ENCODE measurements around the gene SELENOP.
A peak's percentile ranks its signal among the peaks of the same experiment; 100 is the strongest.

Gene SELENOP, protein sequence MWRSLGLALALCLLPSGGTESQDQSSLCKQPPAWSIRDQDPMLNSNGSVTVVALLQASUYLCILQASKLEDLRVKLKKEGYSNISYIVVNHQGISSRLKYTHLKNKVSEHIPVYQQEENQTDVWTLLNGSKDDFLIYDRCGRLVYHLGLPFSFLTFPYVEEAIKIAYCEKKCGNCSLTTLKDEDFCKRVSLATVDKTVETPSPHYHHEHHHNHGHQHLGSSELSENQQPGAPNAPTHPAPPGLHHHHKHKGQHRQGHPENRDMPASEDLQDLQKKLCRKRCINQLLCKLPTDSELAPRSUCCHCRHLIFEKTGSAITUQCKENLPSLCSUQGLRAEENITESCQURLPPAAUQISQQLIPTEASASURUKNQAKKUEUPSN

DNA sequence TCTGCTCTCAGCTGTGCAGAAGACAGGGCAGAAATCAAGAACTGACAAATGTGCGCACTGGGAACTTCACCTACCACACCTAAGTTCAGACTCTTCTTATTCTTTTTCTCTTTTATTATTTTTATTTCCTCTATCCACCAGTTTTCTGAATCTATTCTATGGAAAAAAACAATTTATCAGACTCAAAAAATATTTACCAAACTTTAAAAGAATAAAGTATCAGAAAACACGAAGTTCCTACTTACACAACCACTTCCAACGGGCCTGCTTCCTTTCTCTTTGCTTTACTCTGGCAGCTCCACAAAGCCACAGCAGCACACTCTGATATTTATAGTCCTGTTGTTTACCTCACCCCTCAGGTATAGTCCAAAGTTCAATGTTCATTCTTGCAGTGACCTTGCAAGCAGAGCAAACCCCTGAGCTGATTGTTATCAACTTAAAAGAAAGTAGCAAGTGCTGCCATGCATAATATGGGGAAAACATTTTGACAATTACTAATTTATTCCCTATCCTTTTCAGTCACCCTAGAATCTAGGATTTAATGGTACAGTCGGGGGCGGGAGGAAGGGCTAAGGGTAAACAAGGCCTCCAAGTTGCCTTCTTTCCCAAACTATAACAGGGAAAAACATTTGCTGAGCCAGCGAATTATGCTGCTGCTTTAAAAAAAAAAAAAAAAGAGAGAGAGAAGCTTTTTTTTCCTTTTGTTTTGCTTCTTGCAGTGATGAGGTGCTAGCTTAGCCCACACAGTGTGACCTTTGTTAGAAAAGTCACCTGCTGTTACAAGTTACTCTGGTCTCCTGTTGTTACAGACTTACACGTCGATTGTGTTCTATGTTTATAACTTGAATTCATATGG, at the start of gene SELENOP:
SELENOP (minus strand) TSS at position 302 of the 856 bp plus-strand sequence. CDS start 3,539 bp downstream, outside the sequence.
- peak within 1 kb of the TSS; percentile 95 for H3K27ac ChIP-seq (ENCODE audit: low read depth, low read length)
- peaks cover 0 to 9% (median 5%) of the 10 kb centered on the region in 5 donors for H3K36me3 ChIP-seq (ENCODE audit: control insufficient read depth in 5 of 5, insufficient read depth in 5 of 5, low read length in 5 of 5)
- H3K9ac ChIP-seq (ENCODE audit: low read length in 5 of 5) = peak within 1 kb of the TSS; percentile 67 to 97 (median 91)
- peaks cover 0 to 40% (median 25%) of the 10 kb centered on the region in 5 donors for H3K4me1 ChIP-seq (ENCODE audit: control insufficient read depth in 5 of 5, insufficient read depth in 5 of 5, low read length in 5 of 5)
- no peaks in the 10 kb centered on the region for H3K27me3 ChIP-seq (ENCODE audit: control insufficient read depth in 5 of 5, insufficient read depth in 4 of 5, low read length in 5 of 5)
- H3K4me3 ChIP-seq (ENCODE audit: low read depth in 1 of 5, low read length in 5 of 5) = peak within 1 kb of the TSS; percentile 81 to 97 (median 87)
- H3K9me3 ChIP-seq (ENCODE audit: control insufficient read depth in 5 of 5, low read length in 5 of 5) = no peaks in the 10 kb centered on the region

- Histone ChIP-seq H3K27ac (ENCODE audit: low read depth, low read length) (peak overlapping the region; percentile 44), H3K27me3 (ENCODE audit: control insufficient read depth in 5 of 5, insufficient read depth in 4 of 5, low read length in 5 of 5) (no peaks in the 10 kb centered on the region), H3K9ac (ENCODE audit: low read length in 5 of 5) (no peak overlapping the region), H3K36me3 (ENCODE audit: control insufficient read depth in 5 of 5, insufficient read depth in 5 of 5, low read length in 5 of 5) (no peaks in the 10 kb centered on the region), H3K4me3 (ENCODE audit: low read depth in 1 of 5, low read length in 5 of 5) (peak overlapping the region in 3 of 5 donors; percentile 34 to 47 (median 35)), H3K9me3 (ENCODE audit: control insufficient read depth in 5 of 5, low read length in 5 of 5) (no peaks in the 10 kb centered on the region), H3K4me1 (ENCODE audit: control insufficient read depth in 5 of 5, insufficient read depth in 5 of 5, low read length in 5 of 5) (peaks cover 0 to 19% (median 10%) of the 10 kb centered on the region in 5 donors)
Observed at GRCh38 chr5:42858687-42859086, 47.0 kb upstream of the SELENOP start.

DNA sequence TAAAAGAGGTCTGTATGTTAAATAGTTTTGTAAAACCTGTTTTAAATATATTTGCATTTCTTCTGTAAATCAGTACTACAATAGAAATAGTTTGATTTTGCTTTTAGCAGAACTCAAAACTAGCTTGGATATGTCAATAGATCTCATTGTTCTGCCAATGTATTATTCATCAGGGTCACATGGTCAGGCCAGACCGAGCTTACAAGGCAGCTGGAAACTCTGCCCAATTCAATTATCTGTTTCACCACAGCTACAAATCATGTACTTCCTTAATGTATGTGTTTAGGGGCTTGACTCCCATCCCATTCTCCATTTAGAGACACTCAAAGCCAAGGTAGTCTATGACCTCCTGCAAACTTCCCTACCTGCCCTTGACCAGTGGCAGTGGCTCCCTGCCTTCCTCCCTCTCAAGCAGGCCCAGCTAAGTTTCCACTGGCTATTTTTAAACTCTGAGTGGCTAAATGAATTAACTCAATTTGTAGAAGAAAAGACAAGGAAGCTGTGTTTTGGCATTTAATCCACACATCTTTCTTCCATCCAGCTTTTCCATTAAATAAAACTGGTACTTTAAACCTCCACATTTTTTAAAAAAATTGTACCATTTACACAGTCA, 46.4 kb upstream of the SELENOP start:
- Histone ChIP-seq H3K4me1 (ENCODE audit: control insufficient read depth in 5 of 5, insufficient read depth in 5 of 5, low read length in 5 of 5) (peaks cover 0 to 20% (median 10%) of the 10 kb centered on the region in 5 donors), H3K9ac (ENCODE audit: low read length in 5 of 5) (no peak overlapping the region), H3K36me3 (ENCODE audit: control insufficient read depth in 5 of 5, insufficient read depth in 5 of 5, low read length in 5 of 5) (no peaks in the 10 kb centered on the region), H3K27ac (ENCODE audit: low read depth, low read length) (peak overlapping the region; percentile 47), H3K4me3 (ENCODE audit: low read depth in 1 of 5, low read length in 5 of 5) (peak overlapping the region in 1 of 5 donors; percentile 35), H3K27me3 (ENCODE audit: control insufficient read depth in 5 of 5, insufficient read depth in 4 of 5, low read length in 5 of 5) (no peaks in the 10 kb centered on the region), H3K9me3 (ENCODE audit: control insufficient read depth in 5 of 5, low read length in 5 of 5) (no peaks in the 10 kb centered on the region)

DNA sequence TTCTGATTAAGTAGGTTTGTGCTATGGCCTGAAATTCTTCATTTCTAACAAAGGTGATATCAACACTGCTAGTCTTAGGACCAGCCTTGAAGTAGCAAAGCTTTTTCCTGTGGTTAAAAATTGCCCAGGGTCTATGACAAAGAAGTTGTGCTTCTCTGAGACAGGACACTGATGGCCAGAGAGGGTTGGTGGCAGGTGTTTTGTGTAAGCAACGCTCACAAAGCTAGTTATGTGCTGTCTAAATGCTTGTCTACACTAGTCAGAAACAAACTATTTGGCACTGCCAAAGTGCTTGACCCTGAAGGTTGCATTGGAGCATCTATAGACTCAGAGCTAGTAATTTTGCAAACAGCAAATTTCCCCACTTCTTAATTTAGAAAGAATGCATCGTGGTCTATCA, 44.1 kb upstream of the SELENOP start:
- peaks cover 0 to 20% (median 10%) of the 10 kb centered on the region in 5 donors for H3K4me1 ChIP-seq (ENCODE audit: control insufficient read depth in 5 of 5, insufficient read depth in 5 of 5, low read length in 5 of 5)
- H3K9me3 ChIP-seq (ENCODE audit: control insufficient read depth in 5 of 5, low read length in 5 of 5) = no peaks in the 10 kb centered on the region
- no peaks in the 10 kb centered on the region for H3K36me3 ChIP-seq (ENCODE audit: control insufficient read depth in 5 of 5, insufficient read depth in 5 of 5, low read length in 5 of 5)
- H3K27me3 ChIP-seq (ENCODE audit: control insufficient read depth in 5 of 5, insufficient read depth in 4 of 5, low read length in 5 of 5) = no peaks in the 10 kb centered on the region
- H3K4me3 ChIP-seq (ENCODE audit: low read depth in 1 of 5, low read length in 5 of 5) = no peak overlapping the region
- H3K9ac ChIP-seq (ENCODE audit: low read length in 5 of 5) = no peak overlapping the region
- no peak overlapping the region for H3K27ac ChIP-seq (ENCODE audit: low read depth, low read length)

DNA sequence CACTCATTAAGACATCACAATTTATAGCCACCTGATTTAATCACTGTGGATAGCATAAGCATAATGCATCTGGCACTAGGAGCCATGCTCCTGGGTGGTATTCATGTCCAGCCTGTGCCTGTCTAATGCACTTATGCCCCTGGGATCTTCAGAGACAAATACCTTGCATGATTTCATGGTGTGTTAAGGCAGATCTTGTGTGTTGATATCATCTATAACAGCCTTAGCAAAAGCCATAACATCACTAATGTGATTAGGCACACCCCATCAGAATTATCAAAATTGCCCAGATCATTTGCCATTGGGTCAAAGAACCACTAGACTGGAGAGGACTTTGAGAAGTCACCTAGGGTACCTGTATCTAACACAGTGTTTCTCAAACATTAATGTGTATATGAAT, 43.7 kb upstream of the SELENOP start:
- Histone ChIP-seq H3K27ac (ENCODE audit: low read depth, low read length) (no peak overlapping the region), H3K36me3 (ENCODE audit: control insufficient read depth in 5 of 5, insufficient read depth in 5 of 5, low read length in 5 of 5) (no peaks in the 10 kb centered on the region), H3K9me3 (ENCODE audit: control insufficient read depth in 5 of 5, low read length in 5 of 5) (no peaks in the 10 kb centered on the region), H3K9ac (ENCODE audit: low read length in 5 of 5) (no peak overlapping the region), H3K4me1 (ENCODE audit: control insufficient read depth in 5 of 5, insufficient read depth in 5 of 5, low read length in 5 of 5) (peaks cover 0 to 20% (median 10%) of the 10 kb centered on the region in 5 donors), H3K27me3 (ENCODE audit: control insufficient read depth in 5 of 5, insufficient read depth in 4 of 5, low read length in 5 of 5) (no peaks in the 10 kb centered on the region), H3K4me3 (ENCODE audit: low read depth in 1 of 5, low read length in 5 of 5) (no peak overlapping the region)

- no peaks in the 10 kb centered on the region for H3K36me3 ChIP-seq (ENCODE audit: control insufficient read depth in 5 of 5, insufficient read depth in 5 of 5, low read length in 5 of 5)
- no peak overlapping the region for H3K4me3 ChIP-seq (ENCODE audit: low read depth in 1 of 5, low read length in 5 of 5)
- peaks cover 0 to 20% (median 10%) of the 10 kb centered on the region in 5 donors for H3K4me1 ChIP-seq (ENCODE audit: control insufficient read depth in 5 of 5, insufficient read depth in 5 of 5, low read length in 5 of 5)
- H3K9ac ChIP-seq (ENCODE audit: low read length in 5 of 5) = no peak overlapping the region
- H3K27ac ChIP-seq (ENCODE audit: low read depth, low read length) = no peak overlapping the region
- H3K9me3 ChIP-seq (ENCODE audit: control insufficient read depth in 5 of 5, low read length in 5 of 5) = no peaks in the 10 kb centered on the region
- no peaks in the 10 kb centered on the region for H3K27me3 ChIP-seq (ENCODE audit: control insufficient read depth in 5 of 5, insufficient read depth in 4 of 5, low read length in 5 of 5)
Observed at GRCh38 chr5:42854795-42855194, 43.1 kb upstream of the SELENOP start.

DNA sequence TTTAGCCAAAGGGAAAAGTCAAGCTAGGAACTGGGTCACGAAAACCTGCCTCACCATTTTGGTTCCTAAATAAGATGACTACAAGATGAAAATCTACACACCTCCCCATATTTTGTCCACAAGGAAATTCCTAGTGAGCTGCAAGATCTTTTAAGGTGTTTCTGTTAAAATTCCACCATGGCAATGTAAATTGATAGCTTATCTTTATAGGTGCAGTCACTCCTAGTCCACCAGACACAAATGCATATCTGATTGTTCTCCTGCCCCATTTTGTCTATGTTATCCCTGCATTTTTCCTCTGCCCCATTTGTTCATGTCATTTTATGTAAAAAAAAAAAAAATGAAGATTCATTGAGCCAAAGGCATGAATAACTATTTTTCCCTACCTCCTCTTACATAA, 41.1 kb upstream of the SELENOP start:
- H3K27ac ChIP-seq (ENCODE audit: low read depth, low read length) = no peak overlapping the region
- H3K9ac ChIP-seq (ENCODE audit: low read length in 5 of 5) = no peak overlapping the region
- no peaks in the 10 kb centered on the region for H3K9me3 ChIP-seq (ENCODE audit: control insufficient read depth in 5 of 5, low read length in 5 of 5)
- no peaks in the 10 kb centered on the region for H3K27me3 ChIP-seq (ENCODE audit: control insufficient read depth in 5 of 5, insufficient read depth in 4 of 5, low read length in 5 of 5)
- H3K4me1 ChIP-seq (ENCODE audit: control insufficient read depth in 5 of 5, insufficient read depth in 5 of 5, low read length in 5 of 5) = peaks cover 0 to 12% (median 6%) of the 10 kb centered on the region in 5 donors
- no peaks in the 10 kb centered on the region for H3K36me3 ChIP-seq (ENCODE audit: control insufficient read depth in 5 of 5, insufficient read depth in 5 of 5, low read length in 5 of 5)
- no peak overlapping the region for H3K4me3 ChIP-seq (ENCODE audit: low read depth in 1 of 5, low read length in 5 of 5)

- Histone ChIP-seq H3K27me3 (ENCODE audit: control insufficient read depth in 5 of 5, insufficient read depth in 4 of 5, low read length in 5 of 5) (no peaks in the 10 kb centered on the region), H3K4me1 (ENCODE audit: control insufficient read depth in 5 of 5, insufficient read depth in 5 of 5, low read length in 5 of 5) (peaks cover 0 to 12% (median 5%) of the 10 kb centered on the region in 5 donors), H3K4me3 (ENCODE audit: low read depth in 1 of 5, low read length in 5 of 5) (no peak overlapping the region), H3K36me3 (ENCODE audit: control insufficient read depth in 5 of 5, insufficient read depth in 5 of 5, low read length in 5 of 5) (no peaks in the 10 kb centered on the region), H3K9ac (ENCODE audit: low read length in 5 of 5) (no peak overlapping the region), H3K27ac (ENCODE audit: low read depth, low read length) (no peak overlapping the region), H3K9me3 (ENCODE audit: control insufficient read depth in 5 of 5, low read length in 5 of 5) (no peaks in the 10 kb centered on the region)
Observed at GRCh38 chr5:42851481-42851880, 39.8 kb upstream of the SELENOP start.

DNA sequence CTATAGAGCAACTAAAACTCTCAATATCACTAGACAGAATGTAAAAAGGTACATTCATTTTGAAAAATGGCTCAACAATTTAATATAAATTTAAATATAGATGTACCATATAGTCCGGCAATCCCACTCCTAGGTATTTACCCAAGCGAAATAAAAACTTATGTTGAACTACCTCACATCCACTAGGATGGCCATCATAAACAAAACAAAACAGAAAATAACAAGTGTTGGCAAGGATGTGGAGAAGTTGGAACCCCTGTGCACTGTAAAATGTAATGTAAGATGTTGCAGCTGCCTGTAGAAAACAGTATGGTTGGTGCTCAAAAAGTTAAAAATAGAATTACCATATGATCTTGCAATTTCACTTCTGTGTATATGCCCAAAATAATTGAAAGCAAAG, 36.9 kb upstream of the SELENOP start:
- H3K4me1 ChIP-seq (ENCODE audit: control insufficient read depth in 5 of 5, insufficient read depth in 5 of 5, low read length in 5 of 5) = peaks cover 0 to 10% (median 3%) of the 10 kb centered on the region in 5 donors
- H3K9me3 ChIP-seq (ENCODE audit: control insufficient read depth in 5 of 5, low read length in 5 of 5) = no peaks in the 10 kb centered on the region
- no peaks in the 10 kb centered on the region for H3K36me3 ChIP-seq (ENCODE audit: control insufficient read depth in 5 of 5, insufficient read depth in 5 of 5, low read length in 5 of 5)
- H3K9ac ChIP-seq (ENCODE audit: low read length in 5 of 5) = no peak overlapping the region
- no peaks in the 10 kb centered on the region for H3K27me3 ChIP-seq (ENCODE audit: control insufficient read depth in 5 of 5, insufficient read depth in 4 of 5, low read length in 5 of 5)
- no peak overlapping the region for H3K4me3 ChIP-seq (ENCODE audit: low read depth in 1 of 5, low read length in 5 of 5)
- no peak overlapping the region for H3K27ac ChIP-seq (ENCODE audit: low read depth, low read length)
